HG03045 (cell line): ENCODE results near the gene UST.
"Not testable (repeated sequence)": the region's sequence is repeated elsewhere in the genome, so short reads cannot be mapped to it uniquely, and the experiment has no call there.

Source experiments
- ATAC-seq: cut with Tn5 transposase; IDR thresholded peaks from one replicate; pipeline ENCODE4 v1.9.1; 2021; ENCODE audit warnings: mild to moderate bottlenecking, moderate library complexity; ENCODE audit not compliant: unreplicated experiment

Gene UST

DNA sequence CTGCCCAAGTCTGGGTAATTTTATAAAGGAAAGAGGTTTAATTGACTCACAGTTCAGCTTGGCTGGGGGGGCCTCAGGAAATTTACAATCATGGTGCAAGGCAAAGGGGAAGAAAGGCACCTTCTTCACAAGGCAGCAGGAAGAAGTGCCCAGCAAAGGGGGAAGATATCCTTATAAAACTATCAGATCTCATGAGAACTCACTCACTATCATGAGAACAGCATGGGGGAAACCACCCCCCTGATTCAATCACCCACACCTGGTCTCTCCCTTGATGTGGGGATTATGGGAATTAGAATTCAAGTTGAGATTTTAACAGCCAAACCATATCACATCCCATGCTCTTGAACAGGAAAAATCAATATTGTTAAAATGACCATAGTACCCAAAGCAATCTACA lies 355.5 kb downstream of the UST start:
- no peak for ATAC-seq

DNA sequence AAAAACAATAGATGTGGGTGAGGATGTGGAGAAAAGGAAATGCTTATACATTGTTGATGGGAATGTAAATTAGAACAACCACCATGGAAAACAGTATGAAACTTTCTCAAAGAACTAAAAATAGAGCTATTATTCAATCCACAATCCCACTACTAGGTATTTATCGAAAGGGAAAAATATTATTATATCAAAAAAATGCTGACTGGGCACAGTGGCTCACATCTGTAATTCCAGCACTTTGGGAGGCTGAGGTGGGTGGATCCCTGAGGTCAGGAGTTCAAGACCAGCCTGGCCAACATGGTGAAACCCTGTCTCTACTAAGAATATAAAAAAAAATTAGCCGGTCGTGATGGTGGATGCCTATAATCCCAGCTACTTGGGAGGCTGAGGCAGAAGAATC lies 357.1 kb downstream of the UST start:
- ATAC-seq, result not testable (repeated sequence)

DNA sequence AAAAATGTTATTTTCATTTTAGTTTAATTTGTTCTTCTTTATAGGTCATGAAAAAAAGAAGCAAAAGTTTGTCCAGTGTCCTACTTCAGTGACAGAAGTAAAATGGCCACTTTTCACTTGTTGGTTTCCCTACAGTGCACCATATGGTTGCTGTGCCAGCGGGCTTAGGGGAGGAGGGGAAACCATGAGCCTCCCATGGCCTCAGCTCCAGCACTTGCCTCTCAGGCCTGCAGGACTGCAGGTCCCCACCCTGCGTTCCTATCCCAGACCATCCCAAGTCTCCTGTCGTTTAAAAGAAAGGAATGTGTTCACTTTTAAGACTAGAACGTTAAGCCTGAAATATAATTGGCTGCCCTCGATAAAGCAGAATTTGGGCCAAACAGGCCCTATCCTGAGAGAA lies 360.7 kb downstream of the UST start:
- no peak for ATAC-seq

DNA sequence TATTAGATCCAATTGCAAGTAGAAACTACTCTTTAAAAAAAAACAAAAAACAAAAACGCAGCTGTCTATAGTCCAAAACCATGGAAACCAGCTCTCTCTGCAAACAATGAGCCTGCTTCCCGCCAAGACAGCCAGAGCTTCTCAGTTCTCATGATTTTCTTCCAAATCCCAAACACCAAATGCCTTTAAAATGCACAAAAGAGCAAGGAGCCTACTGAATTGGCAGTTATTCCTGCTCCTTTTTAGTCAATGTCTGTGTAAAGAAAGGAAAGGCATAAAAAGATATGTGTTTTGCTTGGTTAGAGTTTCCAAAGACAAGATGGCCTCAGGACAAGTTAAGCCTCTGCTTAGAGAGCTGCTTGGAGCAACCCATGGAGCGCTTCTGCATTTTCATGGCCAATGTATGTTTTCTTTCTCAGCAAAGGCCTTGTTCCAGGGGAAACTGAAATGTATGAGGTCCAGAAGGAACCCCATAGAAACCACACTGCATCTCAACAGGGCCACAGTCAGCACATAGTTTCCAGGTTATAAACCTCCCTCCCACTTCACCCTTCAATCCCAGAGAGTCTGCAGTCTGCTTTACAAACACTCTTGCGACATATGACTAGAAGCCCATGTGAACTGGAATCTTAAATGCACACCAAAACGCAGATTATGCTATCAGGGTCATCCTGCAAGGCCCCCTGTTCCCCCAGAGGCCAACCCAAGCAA lies 361.4 kb downstream of the UST start:
- ATAC-seq, result no peak

DNA sequence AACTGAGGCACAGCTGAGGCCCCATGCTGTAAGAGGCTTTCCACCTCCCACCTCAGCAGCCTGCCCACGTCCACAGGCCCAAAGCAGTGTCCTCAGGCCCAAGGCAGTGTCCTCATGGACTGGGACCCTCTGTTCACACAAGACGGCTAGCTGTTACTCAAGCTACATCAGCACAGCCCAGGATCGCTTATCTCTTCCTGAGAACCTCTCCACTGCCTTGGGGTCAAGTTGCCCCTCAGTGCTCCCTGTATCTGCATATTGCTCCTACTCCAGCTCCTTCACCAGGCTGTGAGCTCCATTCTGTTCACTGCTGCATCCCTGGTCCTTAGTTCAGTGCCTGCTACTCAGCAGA lies 361.9 kb downstream of the UST start:
- ATAC-seq, result no peak

DNA sequence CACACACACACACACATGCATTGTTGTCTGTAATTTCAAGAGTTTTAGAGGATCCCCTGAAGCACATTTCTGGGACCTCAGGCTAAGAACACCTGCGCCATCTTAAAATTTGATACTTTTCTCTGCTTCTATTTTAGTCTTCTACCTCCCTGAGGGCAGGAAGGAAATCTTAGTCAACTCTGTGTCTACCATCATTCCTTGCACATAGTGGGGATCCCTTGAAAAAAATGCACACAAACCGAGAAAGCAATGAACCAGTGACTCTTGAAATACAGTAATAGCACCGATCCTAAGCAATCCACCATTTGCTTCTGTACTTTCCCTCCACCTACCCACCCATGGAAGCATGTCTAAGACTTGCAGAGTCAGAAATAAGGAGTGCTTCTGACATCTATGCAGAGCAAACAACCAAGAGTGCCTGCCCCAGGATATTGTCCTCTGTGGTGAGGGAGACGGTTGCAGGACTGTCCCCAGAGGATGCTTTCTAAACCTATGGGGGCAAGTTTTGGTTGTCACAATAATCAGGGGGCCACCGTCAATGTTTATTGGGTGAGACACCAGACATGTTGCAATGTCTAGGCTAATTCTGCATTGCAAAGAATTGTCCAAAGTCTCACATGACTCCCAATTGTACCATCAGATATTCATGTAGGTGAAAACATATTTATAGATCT lies 362.7 kb downstream of the UST start:
- peak; percentile 39 for ATAC-seq

DNA sequence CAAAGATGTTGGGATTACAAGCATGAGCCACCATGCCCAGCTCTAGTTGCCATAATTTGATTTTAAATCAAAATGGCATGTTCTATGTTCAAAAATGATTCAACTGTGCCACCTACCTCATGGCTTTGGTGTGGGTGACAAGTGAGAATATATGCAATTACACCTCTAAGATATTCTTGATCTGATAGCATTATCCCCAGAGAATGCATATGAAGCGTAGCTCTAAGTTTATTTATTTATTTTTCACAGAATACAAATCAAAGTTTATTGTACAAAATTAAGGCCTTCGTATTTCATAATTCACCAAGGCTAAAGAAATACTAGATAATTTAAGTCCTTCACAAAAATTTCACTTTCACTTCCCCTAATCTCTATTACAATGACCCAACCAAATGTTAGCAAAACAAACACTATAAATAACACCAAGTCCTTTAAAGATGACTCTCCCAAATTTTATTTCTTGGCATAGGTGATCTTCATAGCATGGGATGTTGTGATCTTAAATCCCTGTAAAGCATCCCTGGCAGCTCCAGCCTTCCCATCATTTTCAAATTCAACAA lies 364.8 kb downstream of the UST start:
- no peak for ATAC-seq

DNA sequence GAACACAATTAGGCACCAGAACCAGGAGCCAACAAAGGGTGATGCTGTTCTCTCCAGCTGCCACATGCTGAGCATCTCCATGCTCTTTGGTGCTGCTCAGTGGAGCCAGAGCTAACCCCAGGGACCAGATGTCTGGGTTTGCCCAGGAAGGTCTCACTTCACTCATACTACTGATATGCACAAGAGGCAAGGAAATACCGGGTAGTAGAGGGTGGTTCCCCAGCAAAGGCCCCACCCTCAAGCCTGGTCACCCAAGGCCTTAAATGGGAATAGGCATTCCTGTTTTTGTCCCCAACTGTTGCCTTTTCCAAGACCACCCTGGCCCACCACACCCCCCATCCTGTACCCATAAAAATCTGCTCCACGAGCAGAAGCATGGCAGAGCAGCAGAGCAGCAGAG lies 366.1 kb downstream of the UST start:
- no peak for ATAC-seq

DNA sequence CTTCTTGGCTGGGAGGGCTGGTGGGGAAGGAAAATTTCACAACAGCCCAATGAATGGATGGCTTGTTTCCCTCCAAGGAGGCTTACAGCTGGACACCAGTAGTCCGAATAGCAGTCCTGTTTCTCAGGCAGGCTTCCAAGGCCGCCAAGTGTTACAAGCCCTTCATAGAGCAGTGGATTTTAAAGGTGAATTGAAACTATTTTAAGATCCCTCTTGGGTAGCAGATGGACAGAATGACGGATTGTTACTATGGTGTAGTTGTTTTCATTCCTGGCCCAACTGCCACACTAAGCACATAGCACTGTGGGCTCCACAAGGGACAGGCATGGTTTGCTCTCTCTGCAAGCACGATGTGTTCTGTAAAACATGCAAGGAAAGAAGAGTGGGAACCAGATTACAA lies 367.3 kb downstream of the UST start:
- no peak for ATAC-seq

DNA sequence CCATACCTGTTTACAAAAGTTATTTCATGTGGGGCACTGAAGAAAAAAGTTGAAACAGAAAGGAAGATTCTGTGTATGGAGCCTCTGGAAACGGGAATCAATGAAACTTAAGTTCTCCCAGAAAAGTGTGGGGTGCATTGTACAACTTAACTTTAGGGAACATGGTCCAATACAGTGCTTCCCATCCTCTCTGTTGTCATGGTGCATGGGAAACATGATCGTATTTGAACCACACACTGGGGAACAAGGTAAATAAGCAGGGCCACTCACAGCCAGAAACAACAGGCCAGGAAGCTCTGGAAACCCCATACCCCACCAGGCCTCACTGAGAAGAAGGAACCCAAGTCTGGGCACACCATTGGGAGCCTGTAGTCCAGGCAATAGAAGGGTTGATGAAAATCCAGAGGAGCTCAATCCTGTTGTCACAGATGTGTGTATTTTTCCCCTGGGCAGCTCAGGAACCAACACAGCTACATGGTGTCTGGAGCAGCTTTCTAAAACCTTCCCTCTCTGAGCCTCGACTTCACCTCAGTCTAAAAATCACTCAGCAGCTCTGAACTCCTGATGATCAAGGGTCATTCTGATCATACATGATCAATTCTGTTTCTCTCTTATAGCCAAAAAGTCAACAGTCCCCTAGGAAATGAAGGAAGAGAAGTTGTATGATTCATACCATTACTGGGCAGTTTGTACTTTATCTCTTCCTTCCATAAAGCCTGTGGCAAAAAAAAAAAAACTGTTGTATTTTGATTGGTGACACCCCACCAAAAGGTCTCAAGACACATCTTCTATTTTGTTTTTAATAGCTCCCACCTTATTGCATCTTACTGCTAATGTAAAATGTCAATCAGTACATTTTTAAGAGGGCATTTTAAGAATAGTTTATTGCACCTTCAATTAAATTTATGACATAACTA lies 372.2 kb downstream of the UST start:
- no peak for ATAC-seq

DNA sequence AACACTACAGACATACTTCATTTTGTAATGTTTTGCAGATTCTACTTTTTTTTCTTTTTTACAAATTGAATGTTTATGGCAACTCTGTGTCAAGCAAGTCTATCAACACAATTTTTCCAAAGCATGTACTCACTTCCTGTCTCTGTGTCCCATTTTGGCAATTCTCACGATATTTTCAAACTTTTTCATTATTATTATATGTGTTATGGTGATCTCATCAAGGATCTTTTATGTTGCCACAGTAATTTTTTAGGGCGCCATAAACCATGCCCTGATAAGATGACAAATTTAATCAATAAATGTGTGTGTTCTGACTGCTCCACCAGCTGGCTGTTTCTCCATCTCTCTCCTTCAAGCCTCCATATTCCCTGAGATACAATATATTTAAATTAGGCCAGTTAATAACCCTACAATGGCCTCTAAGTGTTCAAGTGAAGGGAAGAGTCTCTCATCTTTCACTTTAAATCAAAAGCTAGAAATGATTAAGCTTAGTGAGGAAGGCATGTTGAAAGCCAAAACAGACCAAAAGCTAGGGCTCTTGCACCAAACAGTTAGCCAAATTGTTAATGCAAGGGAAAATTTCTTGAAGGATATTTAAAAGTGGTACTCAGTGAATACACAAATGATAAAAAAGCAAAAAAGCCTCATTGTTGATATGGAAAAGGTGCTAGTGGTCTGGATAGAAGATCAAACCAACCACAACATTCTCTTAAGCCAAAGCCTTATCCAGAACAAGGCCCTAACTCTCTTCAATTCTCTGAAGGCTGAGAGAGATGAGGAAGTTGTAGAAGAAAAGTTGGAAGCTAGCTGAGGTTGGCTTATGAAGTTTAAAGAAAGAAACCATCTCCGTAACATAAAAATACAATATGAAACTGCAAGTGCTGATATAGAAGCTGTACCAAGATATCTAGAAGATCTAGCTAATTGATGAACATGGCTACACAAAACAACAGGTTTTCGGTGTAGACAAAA lies 376.3 kb downstream of the UST start:
- no peak for ATAC-seq

DNA sequence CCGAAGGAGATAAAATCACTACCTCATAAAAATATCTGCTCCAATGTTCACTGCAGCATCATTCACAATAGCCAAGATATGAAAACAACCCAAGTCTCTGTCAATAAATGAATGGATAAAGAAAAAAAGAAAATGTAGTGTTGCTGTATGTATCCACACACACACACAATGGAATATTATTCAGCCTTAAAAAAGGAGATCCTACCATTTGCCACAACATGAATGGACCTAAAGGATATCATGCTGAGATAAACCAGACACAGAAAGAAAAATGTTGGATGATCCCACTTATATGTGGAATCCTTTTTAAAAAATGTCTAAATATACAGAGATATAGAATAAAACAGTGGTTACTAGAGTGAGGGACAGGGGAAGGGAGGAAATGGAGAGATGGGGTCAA lies 378.5 kb downstream of the UST start:
- ATAC-seq, result no peak
